PFSK-1 (cell line): ENCODE measurements around the gene PPM1K.

Experiments
- FOXP2 ChIP-seq: optimal IDR thresholded peaks from 2 replicates; pipeline ENCODE3; 2011; ENCODE audit warnings: borderline replicate concordance, control low read depth, inconsistent platforms; ENCODE audit not compliant: insufficient read depth; ENCODE audit errors: extremely low read length, extremely low read depth
- POLR2AphosphoS5 ChIP-seq: IDR thresholded peaks from 2 replicates; pipeline ENCODE4 v1.6.1; 2012; ENCODE audit warnings: low read depth, mild to moderate bottlenecking, control low read depth, low read length, moderate library complexity
- REST ChIP-seq, 2 experiments: IDR thresholded peaks; 2 replicates each; pipeline versions ENCODE4 v1.6.1 to v1.8.0; 2011 to 2012; ENCODE audit warnings: low read depth in 2 of 2, low read length in 2 of 2, control low read depth in 1 of 2, inconsistent platforms in 1 of 2, mild to moderate bottlenecking in 1 of 2, moderate library complexity in 1 of 2; ENCODE audit not compliant: insufficient read depth in 1 of 2
- SIN3A ChIP-seq: IDR thresholded peaks from 2 replicates; pipeline ENCODE4 v1.6.1; 2012; ENCODE audit warnings: mild to moderate bottlenecking, low read length, moderate library complexity, borderline replicate concordance; ENCODE audit not compliant: insufficient read depth
- TAF1 ChIP-seq: IDR thresholded peaks from 2 replicates; pipeline ENCODE4 v1.6.1; 2012; ENCODE audit warnings: low read length, control low read depth, borderline replicate concordance; ENCODE audit not compliant: insufficient read depth

- no peak for TF ChIP-seq POLR2AphosphoS5
- TF ChIP-seq REST (IDR thresholded peaks at IDR 0.05; ENCODE audit: insufficient read depth in 1 of 2, low read depth in 2 of 2, low read length in 2 of 2), result no peak
- TF ChIP-seq TAF1, result no peak
- TF ChIP-seq SIN3A, result no peak
- TF ChIP-seq FOXP2, result no peak
These were observed 56.6 kb downstream of the PPM1K start for GRCh38 chr4:88227734-88228133.
